WTC11 (cell line): ENCODE results near the gene SCGB1A1.

ENCODE experiments used
- ESRRA ChIP-seq: sonication (generic); formaldehyde crosslinking; IDR thresholded peaks from 2 replicates; pipeline ENCODE4 v1.8.1; 2022; ENCODE audit warnings: mild to moderate bottlenecking, missing genetic modification reagents, borderline replicate concordance
- GABPB1 ChIP-seq: sonication (generic); formaldehyde crosslinking; IDR thresholded peaks from 2 replicates; pipeline ENCODE4 v1.8.1; 2023; ENCODE audit warnings: mild to moderate bottlenecking, missing genetic modification reagents
- MAX ChIP-seq: sonication (generic); formaldehyde crosslinking; IDR thresholded peaks from 2 replicates; pipeline ENCODE4 v1.8.0; 2022; ENCODE audit warnings: mild to moderate bottlenecking, missing genetic modification reagents
- NFYB ChIP-seq: sonication (generic); formaldehyde crosslinking; conservative IDR thresholded peaks from 2 replicates; pipeline ENCODE4 v1.8.0; 2022; ENCODE audit warnings: low read depth, missing genetic modification reagents
- PRRX2 ChIP-seq: fragments of 250-450 bp; sonication (Bioruptor Pico); IDR thresholded peaks from 2 replicates; pipeline ENCODE4 v1.8.0; 2021; ENCODE audit warnings: mild to moderate bottlenecking
- SP1 ChIP-seq: sonication (generic); formaldehyde crosslinking; conservative IDR thresholded peaks from 2 replicates; pipeline ENCODE4 v1.8.1; 2022; ENCODE audit warnings: missing genetic modification reagents
- ZNF138 ChIP-seq: sonication (generic); formaldehyde crosslinking; conservative IDR thresholded peaks from 2 replicates; pipeline ENCODE4 v1.8.1; 2022; ENCODE audit warnings: mild to moderate bottlenecking, moderate library complexity, missing genetic modification reagents
- TF ChIP-seq, protein P1 (sequence below): fragments of 200-600 bp; IDR thresholded peaks from 2 replicates; pipeline ENCODE4 v1.8.0; 2022; ENCODE audit warnings: antibody characterized with exemption

DNA sequence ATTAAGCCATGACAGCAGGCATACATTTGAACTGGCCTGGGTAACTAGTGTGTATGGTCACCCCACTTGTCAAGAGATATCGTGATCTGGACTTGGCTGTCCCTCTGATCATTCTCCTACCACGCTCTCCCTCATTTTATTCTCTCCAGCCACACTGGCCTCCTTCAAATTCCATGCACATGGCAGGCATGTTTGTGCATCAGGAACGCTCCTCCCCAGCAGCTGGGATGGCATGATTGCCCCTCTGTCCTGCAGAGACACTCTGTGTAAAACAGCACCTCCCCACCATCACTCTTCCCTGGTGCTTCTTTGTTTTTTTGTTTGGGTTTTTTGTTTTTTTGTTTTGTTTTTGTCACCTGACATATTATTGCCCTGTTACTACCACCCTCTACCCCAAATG, 31.5 kb upstream of the SCGB1A1 start:
- TF ChIP-seq, protein P1, sequence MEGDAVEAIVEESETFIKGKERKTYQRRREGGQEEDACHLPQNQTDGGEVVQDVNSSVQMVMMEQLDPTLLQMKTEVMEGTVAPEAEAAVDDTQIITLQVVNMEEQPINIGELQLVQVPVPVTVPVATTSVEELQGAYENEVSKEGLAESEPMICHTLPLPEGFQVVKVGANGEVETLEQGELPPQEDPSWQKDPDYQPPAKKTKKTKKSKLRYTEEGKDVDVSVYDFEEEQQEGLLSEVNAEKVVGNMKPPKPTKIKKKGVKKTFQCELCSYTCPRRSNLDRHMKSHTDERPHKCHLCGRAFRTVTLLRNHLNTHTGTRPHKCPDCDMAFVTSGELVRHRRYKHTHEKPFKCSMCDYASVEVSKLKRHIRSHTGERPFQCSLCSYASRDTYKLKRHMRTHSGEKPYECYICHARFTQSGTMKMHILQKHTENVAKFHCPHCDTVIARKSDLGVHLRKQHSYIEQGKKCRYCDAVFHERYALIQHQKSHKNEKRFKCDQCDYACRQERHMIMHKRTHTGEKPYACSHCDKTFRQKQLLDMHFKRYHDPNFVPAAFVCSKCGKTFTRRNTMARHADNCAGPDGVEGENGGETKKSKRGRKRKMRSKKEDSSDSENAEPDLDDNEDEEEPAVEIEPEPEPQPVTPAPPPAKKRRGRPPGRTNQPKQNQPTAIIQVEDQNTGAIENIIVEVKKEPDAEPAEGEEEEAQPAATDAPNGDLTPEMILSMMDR: no peak
- TF ChIP-seq ZNF138 (no peak), SP1 (CRISPR knock-in tag) (no peak), MAX (CRISPR knock-in tag) (no peak), ESRRA (no peak), NFYB (CRISPR knock-in tag) (no peak), PRRX2 (CRISPR knock-in tag) (no peak), GABPB1 (no peak)
